ENCODE results near the gene ADARB2. TPM values are rescaled to one million over a fixed set of nuclear protein-coding genes. Genes with fewer than 3 reads are reported as not detected.

Gene ADARB2
- total and polyA plus RNA-seq, 2 experiments from 2014 or later, result 1.6 to 3.1 TPM

DNA sequence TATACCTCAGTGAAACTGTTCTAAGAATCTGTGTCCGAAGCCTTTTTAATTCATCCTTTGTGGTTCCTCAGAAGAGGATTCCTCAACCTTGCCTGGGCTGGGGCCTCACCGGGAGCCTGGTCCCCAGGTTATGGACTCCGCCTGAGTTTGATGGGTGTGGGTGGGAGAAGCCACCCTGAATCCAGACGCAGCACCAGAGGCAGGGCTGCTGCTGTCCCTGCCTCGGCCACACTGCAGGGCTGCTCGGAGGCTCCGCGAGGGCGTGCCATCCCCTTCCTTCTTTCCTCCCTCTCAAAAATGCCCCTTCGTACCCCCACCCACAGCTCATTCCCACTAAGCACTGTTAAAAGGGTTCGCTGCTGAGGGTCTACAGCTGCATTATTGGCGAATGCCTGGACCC lies 146.3 kb downstream of the ADARB2 start:
- Histone ChIP-seq H3K4me1 (ENCODE audit: low read depth) (no peaks in the 10 kb centered on the region), H3K27me3 (no peaks in the 10 kb centered on the region), H3K4me3 (no peak overlapping the region), H3K9me3 (ENCODE audit: low read depth) (no peaks in the 10 kb centered on the region), H3K36me3 (no peaks in the 10 kb centered on the region), H3K27ac (no peak overlapping the region)
- no peak for DNase-seq (ENCODE audit: low read depth in 1 of 2, low spot score in 1 of 2)
- TF ChIP-seq, protein P1, sequence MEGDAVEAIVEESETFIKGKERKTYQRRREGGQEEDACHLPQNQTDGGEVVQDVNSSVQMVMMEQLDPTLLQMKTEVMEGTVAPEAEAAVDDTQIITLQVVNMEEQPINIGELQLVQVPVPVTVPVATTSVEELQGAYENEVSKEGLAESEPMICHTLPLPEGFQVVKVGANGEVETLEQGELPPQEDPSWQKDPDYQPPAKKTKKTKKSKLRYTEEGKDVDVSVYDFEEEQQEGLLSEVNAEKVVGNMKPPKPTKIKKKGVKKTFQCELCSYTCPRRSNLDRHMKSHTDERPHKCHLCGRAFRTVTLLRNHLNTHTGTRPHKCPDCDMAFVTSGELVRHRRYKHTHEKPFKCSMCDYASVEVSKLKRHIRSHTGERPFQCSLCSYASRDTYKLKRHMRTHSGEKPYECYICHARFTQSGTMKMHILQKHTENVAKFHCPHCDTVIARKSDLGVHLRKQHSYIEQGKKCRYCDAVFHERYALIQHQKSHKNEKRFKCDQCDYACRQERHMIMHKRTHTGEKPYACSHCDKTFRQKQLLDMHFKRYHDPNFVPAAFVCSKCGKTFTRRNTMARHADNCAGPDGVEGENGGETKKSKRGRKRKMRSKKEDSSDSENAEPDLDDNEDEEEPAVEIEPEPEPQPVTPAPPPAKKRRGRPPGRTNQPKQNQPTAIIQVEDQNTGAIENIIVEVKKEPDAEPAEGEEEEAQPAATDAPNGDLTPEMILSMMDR (IDR thresholded peaks at IDR 0.05; ENCODE audit: low read depth, low read length), result no peak

DNA sequence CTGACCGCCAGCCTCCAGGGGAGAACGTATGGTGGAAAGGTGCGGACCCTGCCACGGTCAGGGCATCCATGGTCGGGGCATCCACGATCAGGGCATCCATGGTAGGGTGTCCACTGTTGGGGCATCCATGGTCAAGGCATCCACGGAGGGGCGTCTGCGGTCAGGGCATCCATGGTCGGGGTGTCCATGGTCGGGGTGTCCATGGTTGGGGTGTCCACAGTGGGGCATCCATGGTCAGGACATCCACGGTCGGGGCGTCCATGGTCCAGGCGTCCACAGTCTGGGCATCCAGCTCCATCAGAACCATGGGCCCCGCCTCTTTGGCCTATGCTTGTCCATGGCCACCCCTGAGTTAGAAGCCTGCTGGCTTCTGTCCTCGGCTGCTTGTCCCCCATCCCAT lies 148.1 kb downstream of the ADARB2 start:
- H3K36me3 ChIP-seq, result no peaks in the 10 kb centered on the region
- no peak overlapping the region for H3K4me3 ChIP-seq
- H3K27me3 ChIP-seq, result no peaks in the 10 kb centered on the region
- TF ChIP-seq, protein P1 (IDR thresholded peaks at IDR 0.05; ENCODE audit: low read depth, low read length), result no peak
- DNase-seq (ENCODE audit: low read depth in 1 of 2, low spot score in 1 of 2), result no peak
- H3K4me1 ChIP-seq (ENCODE audit: low read depth), result no peaks in the 10 kb centered on the region
- no peak overlapping the region for H3K27ac ChIP-seq
- no peaks in the 10 kb centered on the region for H3K9me3 ChIP-seq (ENCODE audit: low read depth)

DNA sequence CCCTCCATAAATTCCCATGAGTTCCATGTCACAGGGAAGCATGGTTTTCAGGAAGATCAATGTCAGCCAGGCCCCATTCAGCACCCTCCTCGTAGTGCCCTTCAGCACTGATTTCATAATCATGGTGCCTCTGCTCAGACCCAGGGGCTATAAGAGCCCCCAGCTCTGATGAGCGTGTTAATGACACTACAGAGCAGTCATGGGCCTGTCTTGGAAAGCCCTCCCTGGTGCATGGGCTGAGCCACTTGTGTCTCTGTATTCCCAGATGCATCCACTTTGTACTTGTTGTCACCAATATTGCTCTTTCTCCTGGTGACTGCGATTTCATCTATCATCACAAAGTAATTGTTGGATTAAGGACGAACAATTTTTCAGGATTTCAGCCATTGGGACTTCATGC lies 154.6 kb downstream of the ADARB2 start:
- no peak overlapping the region for H3K27ac ChIP-seq
- peaks cover 11% of the 10 kb centered on the region for H3K4me1 ChIP-seq (ENCODE audit: low read depth)
- H3K27me3 ChIP-seq, result no peaks in the 10 kb centered on the region
- no peaks in the 10 kb centered on the region for H3K9me3 ChIP-seq (ENCODE audit: low read depth)
- no peak overlapping the region for H3K4me3 ChIP-seq
- TF ChIP-seq, protein P1 (IDR thresholded peaks at IDR 0.05; ENCODE audit: low read depth, low read length), result no peak
- DNase-seq (ENCODE audit: low read depth in 1 of 2, low spot score in 1 of 2), result no peak
- no peaks in the 10 kb centered on the region for H3K36me3 ChIP-seq

DNA sequence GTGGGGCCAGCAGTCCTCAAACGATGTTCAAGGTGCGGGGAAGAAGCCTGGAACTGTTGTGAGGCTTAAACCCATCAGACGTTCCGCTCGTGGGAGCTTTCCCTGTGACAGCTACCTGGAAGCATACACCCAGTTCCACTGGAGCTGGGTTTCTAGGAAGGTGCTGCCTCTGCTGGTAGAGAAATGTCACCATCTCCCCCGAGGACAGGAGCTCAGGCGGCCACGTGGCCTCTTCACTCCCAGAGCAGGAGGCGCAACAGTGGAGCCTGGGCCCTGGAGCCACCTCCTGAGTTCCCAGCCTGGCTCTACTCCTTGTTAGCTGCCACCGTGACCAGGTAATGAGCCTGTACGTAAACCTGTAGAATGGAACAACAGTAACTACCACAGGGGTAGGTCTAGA lies 156.1 kb downstream of the ADARB2 start:
- no peak overlapping the region for H3K4me3 ChIP-seq
- TF ChIP-seq, protein P1 (IDR thresholded peaks at IDR 0.05; ENCODE audit: low read depth, low read length), result no peak
- H3K9me3 ChIP-seq (ENCODE audit: low read depth), result no peaks in the 10 kb centered on the region
- H3K27ac ChIP-seq, result no peak overlapping the region
- H3K27me3 ChIP-seq, result no peaks in the 10 kb centered on the region
- no peak for DNase-seq (ENCODE audit: low read depth in 1 of 2, low spot score in 1 of 2)
- H3K4me1 ChIP-seq (ENCODE audit: low read depth), result peaks cover 11% of the 10 kb centered on the region
- H3K36me3 ChIP-seq, result no peaks in the 10 kb centered on the region

DNA sequence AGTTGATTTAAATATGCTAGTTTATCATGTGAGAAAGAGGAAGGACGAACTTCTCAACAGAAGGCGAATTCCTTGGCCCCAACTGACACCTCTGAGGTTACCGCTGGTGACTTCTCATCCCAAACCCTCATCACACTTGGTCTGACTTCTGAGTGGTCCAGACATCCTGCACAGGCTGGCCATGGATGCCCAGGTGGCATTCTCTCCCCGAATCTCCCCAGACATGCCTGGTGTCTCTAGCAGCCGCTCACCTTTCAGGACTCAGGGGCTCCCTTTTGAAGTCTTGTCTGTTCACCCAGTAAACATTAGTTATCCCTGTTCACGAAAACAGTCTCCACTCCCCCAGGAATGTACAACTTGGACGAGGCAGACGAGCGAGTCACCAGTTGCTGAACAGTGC lies 157.7 kb downstream of the ADARB2 start:
- no peak for DNase-seq (ENCODE audit: low read depth in 1 of 2, low spot score in 1 of 2)
- H3K9me3 ChIP-seq (ENCODE audit: low read depth), result no peaks in the 10 kb centered on the region
- no peaks in the 10 kb centered on the region for H3K27me3 ChIP-seq
- H3K4me1 ChIP-seq (ENCODE audit: low read depth), result peaks cover 11% of the 10 kb centered on the region
- H3K27ac ChIP-seq, result no peak overlapping the region
- no peak overlapping the region for H3K4me3 ChIP-seq
- TF ChIP-seq, protein P1 (IDR thresholded peaks at IDR 0.05; ENCODE audit: low read depth, low read length), result no peak
- H3K36me3 ChIP-seq, result no peaks in the 10 kb centered on the region

DNA sequence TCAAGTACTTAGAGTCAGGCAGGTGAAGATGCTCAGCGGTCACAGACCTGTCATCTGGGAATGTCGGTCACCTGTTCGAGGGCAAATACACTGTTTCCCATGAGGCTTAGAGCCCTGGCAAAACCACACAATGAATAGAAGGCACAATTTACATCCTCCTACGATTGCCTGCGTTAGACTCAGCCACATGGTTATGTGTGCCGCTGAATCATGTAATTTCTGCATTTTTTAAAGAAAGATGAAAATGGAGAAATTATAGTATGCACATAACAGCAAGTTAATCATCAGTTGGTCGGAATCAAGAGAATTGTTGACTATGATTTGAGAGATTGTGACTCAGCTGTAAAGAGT lies 158.2 kb downstream of the ADARB2 start:
- TF ChIP-seq, protein P1 (IDR thresholded peaks at IDR 0.05; ENCODE audit: low read depth, low read length), result no peak
- Histone ChIP-seq H3K36me3 (no peaks in the 10 kb centered on the region), H3K4me3 (no peak overlapping the region), H3K27me3 (no peaks in the 10 kb centered on the region), H3K27ac (no peak overlapping the region), H3K9me3 (ENCODE audit: low read depth) (no peaks in the 10 kb centered on the region), H3K4me1 (ENCODE audit: low read depth) (peaks cover 11% of the 10 kb centered on the region)
- no peak for DNase-seq (ENCODE audit: low read depth in 1 of 2, low spot score in 1 of 2)
